GM18907 (cell line): Measurements from ENCODE around the gene FAM107A.

Experiments used
- ATAC-seq: cut with Tn5 transposase; IDR thresholded peaks from one replicate; pipeline ENCODE4 v1.9.1; 2021; ENCODE audit warnings: mild to moderate bottlenecking, moderate library complexity; ENCODE audit not compliant: unreplicated experiment

Gene FAM107A

GRCh38 chr3:58569287-58570001 lies 7.7 kb downstream of the FAM107A start:
- no peak for ATAC-seq

GRCh38 chr3:58568572-58569286 lies 8.5 kb downstream of the FAM107A start:
- ATAC-seq, result no peak

GRCh38 chr3:58567251-58567515 lies 10.0 kb downstream of the FAM107A start:
- ATAC-seq, result no peak

- ATAC-seq, result no peak
Measured at GRCh38 chr3:58566398-58567250, 10.6 kb downstream of the FAM107A start.

GRCh38 chr3:58565621-58566397 lies 11.4 kb downstream of the FAM107A start:
- no peak for ATAC-seq

GRCh38 chr3:58564456-58565160 lies 12.6 kb downstream of the FAM107A start:
- no peak for ATAC-seq

GRCh38 chr3:58564054-58564453 lies 13.1 kb downstream of the FAM107A start:
- ATAC-seq, result no peak

GRCh38 chr3:58563386-58564035 lies 13.7 kb downstream of the FAM107A start:
- ATAC-seq, result no peak

- no peak for ATAC-seq
Measured at GRCh38 chr3:58562498-58562897, 14.7 kb downstream of the FAM107A start.

- ATAC-seq, result no peak
Measured at GRCh38 chr3:58560771-58561311, 16.4 kb downstream of the FAM107A start.

GRCh38 chr3:58559586-58559985 lies 17.6 kb downstream of the FAM107A start:
- no peak for ATAC-seq

GRCh38 chr3:58557491-58557890 lies 19.7 kb downstream of the FAM107A start:
- ATAC-seq, result no peak

- ATAC-seq, result no peak
Measured at GRCh38 chr3:58556761-58557221, 20.4 kb downstream of the FAM107A start.

GRCh38 chr3:58556001-58556400 lies 21.2 kb downstream of the FAM107A start:
- ATAC-seq, result no peak

- no peak for ATAC-seq
Measured at GRCh38 chr3:58555203-58555602, 22.0 kb downstream of the FAM107A start.

GRCh38 chr3:58553003-58553402 lies 24.2 kb downstream of the FAM107A start:
- no peak for ATAC-seq

GRCh38 chr3:58551636-58552180 lies 25.5 kb downstream of the FAM107A start:
- ATAC-seq, result no peak

- no peak for ATAC-seq
Measured at GRCh38 chr3:58544541-58544940, 32.6 kb downstream of the FAM107A start.

- ATAC-seq, result no peak
Measured at GRCh38 chr3:58540176-58540858, 36.9 kb downstream of the FAM107A start.
